K562 (cell line): ENCODE results near the gene DUSP10. TPM values are rescaled to one million over a fixed set of nuclear protein-coding genes. Genes with fewer than 3 reads are reported as not detected.

Source experiments
- CREM ChIP-seq: IDR thresholded peaks from 2 replicates; pipeline ENCODE4 v1.6.1; 2014; ENCODE audit warnings: antibody characterized with exemption, low read depth
- EHMT2 ChIP-seq: fragments of 450-650 bp; IDR thresholded peaks from 2 replicates; pipeline ENCODE4 v1.6.1; 2018; ENCODE audit warnings: antibody characterized with exemption
- ETS2 ChIP-seq: IDR thresholded peaks from 2 replicates; pipeline ENCODE4 v1.6.1; 2016; ENCODE audit warnings: borderline replicate concordance, missing genetic modification characterization, mild to moderate bottlenecking, moderate library complexity, missing compliant biosample characterization; ENCODE audit not compliant: poor library complexity, severe bottlenecking
- ETV1 ChIP-seq: fragments of 450-650 bp; conservative IDR thresholded peaks from 2 replicates; pipeline ENCODE4 v1.6.1; 2016; ENCODE audit warnings: missing genetic modification characterization, control low read depth, low read depth, missing compliant biosample characterization
- FOSL1 ChIP-seq: fragments of 200-800 bp; sonication (Bioruptor generic); conservative IDR thresholded peaks from 2 replicates; pipeline ENCODE4 v1.6.1; 2016; ENCODE audit warnings: missing genetic modification characterization, missing compliant biosample characterization
- HINFP ChIP-seq: fragments of 450-650 bp; conservative IDR thresholded peaks from 2 replicates; pipeline ENCODE4 v1.6.1; 2016; ENCODE audit warnings: missing genetic modification characterization, low read depth, mild to moderate bottlenecking, control low read depth, missing compliant biosample characterization
- KDM1A ChIP-seq, 2 experiments: fragments of 450-650 bp; IDR thresholded peaks; 2 replicates each; pipeline ENCODE4 v1.6.1; 2016; ENCODE audit warnings: mild to moderate bottlenecking in 2 of 2
- MAFF ChIP-seq: IDR thresholded peaks from 2 replicates; pipeline ENCODE4 v1.6.1; 2012; ENCODE audit warnings: low read length, improper control_type of control experiment
- NR4A1 ChIP-seq, 2 experiments: fragments of 250-450 bp in 1 of 2; fragments of 450-650 bp in 1 of 2; sonication (Bioruptor Pico) in 1 of 2; IDR thresholded peaks; 2 replicates each; pipeline versions ENCODE4 v1.4.0 to v1.6.1; 2016 to 2020; ENCODE audit warnings: mild to moderate bottlenecking in 2 of 2, missing compliant biosample characterization in 1 of 2, missing genetic modification characterization in 1 of 2, moderate library complexity in 1 of 2
- PML ChIP-seq: IDR thresholded peaks from 2 replicates; pipeline ENCODE4 v1.6.1; 2012; ENCODE audit warnings: low read length, inconsistent platforms
- RCOR1 ChIP-seq, 2 experiments: IDR thresholded peaks; 2 replicates each; pipeline ENCODE4 v1.6.1; 2012; ENCODE audit warnings: low read depth in 2 of 2, low read length in 2 of 2, borderline replicate concordance in 1 of 2, improper control_type of control experiment in 1 of 2
- RNF2 ChIP-seq: sonication (generic); IDR thresholded peaks from 2 replicates; pipeline ENCODE4 v1.6.1; 2016
- TAF1 ChIP-seq: IDR thresholded peaks from 2 replicates; pipeline ENCODE4 v1.6.1; 2011; ENCODE audit warnings: mild to moderate bottlenecking, low read length, moderate library complexity; ENCODE audit not compliant: insufficient read depth, control insufficient read depth, severe bottlenecking; ENCODE audit errors: extremely low read depth
- TBL1XR1 ChIP-seq, 2 experiments: IDR thresholded peaks; 2 replicates each; pipeline ENCODE4 v1.6.1; 2012; ENCODE audit warnings: improper control_type of control experiment in 2 of 2, low read length in 2 of 2, mild to moderate bottlenecking in 1 of 2
- TEAD4 ChIP-seq, 2 experiments: sonication (generic) in 1 of 2; formaldehyde crosslinking in 1 of 2; IDR thresholded peaks; 2 replicates each; pipeline versions ENCODE4 v1.6.1 to v1.8.0; 2012 to 2022; ENCODE audit warnings: borderline replicate concordance in 1 of 2, inconsistent platforms in 1 of 2, low read length in 1 of 2, mild to moderate bottlenecking in 1 of 2, missing genetic modification reagents in 1 of 2
- ZBTB17 ChIP-seq: fragments of 450-650 bp; formaldehyde crosslinking; IDR thresholded peaks from 2 replicates; pipeline ENCODE4 v1.4.0; 2020; ENCODE audit warnings: mild to moderate bottlenecking
- ZFP36 ChIP-seq: fragments of 150-350 bp; IDR thresholded peaks from 2 replicates; pipeline ENCODE4 v1.6.1; 2018; ENCODE audit warnings: low read length, low read depth; ENCODE audit not compliant: partially characterized antibody
- ZNF175 ChIP-seq: fragments of 200-800 bp; sonication (Bioruptor generic); IDR thresholded peaks from 2 replicates; pipeline ENCODE4 v1.6.1; 2016; ENCODE audit warnings: low read depth, mild to moderate bottlenecking, missing genetic modification characterization, missing compliant biosample characterization
- ZNF23 ChIP-seq: fragments of 250-450 bp; sonication (Bioruptor Pico); IDR thresholded peaks from 2 replicates; pipeline ENCODE4 v1.4.0; 2020; ENCODE audit warnings: mild to moderate bottlenecking
- ZNF780A ChIP-seq: fragments of 250-450 bp; sonication (Bioruptor Pico); IDR thresholded peaks from 2 replicates; pipeline ENCODE4 v1.5.0; 2021; ENCODE audit warnings: mild to moderate bottlenecking
- polyA plus RNA-seq, 8 experiments: library from polyadenylated mRNA; depleted of rRNA in 4 of 8; stranded (reverse) in 5 of 8; unstranded in 3 of 8; fragments of >200 nt; fragmentation: Nextera tagmentation in 2 of 8; fragmentation: Illumina TruSeq in 1 of 8; extraction: Ambion mirVana in 2 of 8; extraction: Trizol in 1 of 8; gene quantifications; 2 replicates each; pipeline versions ENCODE4 v1.2.1 to v1.2.3, GENCODE V29; 2011 to 2014; ENCODE audit warnings: inconsistent platforms in 1 of 8, missing spikeins in 1 of 8
- total RNA-seq, 7 experiments: library from RNA; depleted of rRNA in 6 of 7; stranded (reverse); fragments of >200 nt in 6 of 7; fragmentation: Illumina TruSeq in 2 of 7; extraction: Trizol in 2 of 7; gene quantifications; 2 replicates each; pipeline versions ENCODE4 v1.2.1 to v1.2.3, GENCODE V29; 2011 to 2021; ENCODE audit warnings: low replicate concordance in 1 of 7
- TF ChIP-seq, protein P1 (sequence below): sonication (generic); formaldehyde crosslinking; IDR thresholded peaks from 2 replicates; pipeline ENCODE4 v1.9.0; 2022; ENCODE audit warnings: mild to moderate bottlenecking, missing genetic modification reagents
- TF ChIP-seq, protein P2 (sequence below): fragments of 250-450 bp; sonication (Bioruptor Pico); IDR thresholded peaks from 2 replicates; pipeline ENCODE4 v1.4.0; 2020; ENCODE audit warnings: mild to moderate bottlenecking, moderate library complexity

The DUSP10 gene
- total and polyA plus RNA-seq, 9 of the 15 experiments (the other 6 are each of a cell fraction or from before 2014, with no cell fraction given): 1.7 to 8.3 (median 6.1) TPM

GRCh38 chr1:221716713-221717484 lies 25.0 kb downstream of the DUSP10 start (continued):
- TF ChIP-seq MAFF (no peak), RNF2 (peak; percentile 69), ETS2 (tag) (no peak), TAF1 (no peak), HINFP (peak; percentile 87), TEAD4 (IDR thresholded peaks at IDR 0.05; ENCODE audit: low read length) (peak; percentile 87), TEAD4 (CRISPR knock-in tag; IDR thresholded peaks at IDR 0.05; ENCODE audit: borderline replicate concordance) (no peak), RCOR1 (IDR thresholded peaks at IDR 0.05; ENCODE audit: borderline replicate concordance in 1 of 2, low read depth in 2 of 2, low read length in 2 of 2) (peak in 1 of 2 experiments; percentile 89; a peak in 2 of 4 replicates), NR4A1 (CRISPR knock-in tag; IDR thresholded peaks at IDR 0.05) (no peak), NR4A1 (tag; IDR thresholded peaks at IDR 0.05) (no peak), ZFP36 (no peak), ZBTB17 (CRISPR knock-in tag) (0 out of 2 replicates have a peak, but pooled peaks have one; percentile 15), FOSL1 (tag) (peak; percentile 58; the same call in 1 of the 2 replicates), KDM1A (IDR thresholded peaks at IDR 0.05) (peak in 1 of 2 experiments; percentile 34; a peak in 1 of 4 replicates), PML (peak; percentile 62), ZNF175 (peak; percentile 86; the same call in 1 of the 2 replicates), EHMT2 (peak; percentile 96), ETV1 (peak; percentile 79), ZNF23 (CRISPR knock-in tag) (no peak), TBL1XR1 (IDR thresholded peaks at IDR 0.05; ENCODE audit: low read length in 2 of 2) (peak in 1 of 2 experiments; percentile 75; a peak in 2 of 4 replicates), ZNF780A (CRISPR knock-in tag) (no peak), CREM (0 out of 2 replicates have a peak, but pooled peaks have one; percentile 59)
- TF ChIP-seq, protein P1, sequence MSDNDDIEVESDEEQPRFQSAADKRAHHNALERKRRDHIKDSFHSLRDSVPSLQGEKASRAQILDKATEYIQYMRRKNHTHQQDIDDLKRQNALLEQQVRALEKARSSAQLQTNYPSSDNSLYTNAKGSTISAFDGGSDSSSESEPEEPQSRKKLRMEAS (CRISPR knock-in tag): 0 out of 2 replicates have a peak, but pooled peaks have one; percentile 35
- TF ChIP-seq, protein P2, sequence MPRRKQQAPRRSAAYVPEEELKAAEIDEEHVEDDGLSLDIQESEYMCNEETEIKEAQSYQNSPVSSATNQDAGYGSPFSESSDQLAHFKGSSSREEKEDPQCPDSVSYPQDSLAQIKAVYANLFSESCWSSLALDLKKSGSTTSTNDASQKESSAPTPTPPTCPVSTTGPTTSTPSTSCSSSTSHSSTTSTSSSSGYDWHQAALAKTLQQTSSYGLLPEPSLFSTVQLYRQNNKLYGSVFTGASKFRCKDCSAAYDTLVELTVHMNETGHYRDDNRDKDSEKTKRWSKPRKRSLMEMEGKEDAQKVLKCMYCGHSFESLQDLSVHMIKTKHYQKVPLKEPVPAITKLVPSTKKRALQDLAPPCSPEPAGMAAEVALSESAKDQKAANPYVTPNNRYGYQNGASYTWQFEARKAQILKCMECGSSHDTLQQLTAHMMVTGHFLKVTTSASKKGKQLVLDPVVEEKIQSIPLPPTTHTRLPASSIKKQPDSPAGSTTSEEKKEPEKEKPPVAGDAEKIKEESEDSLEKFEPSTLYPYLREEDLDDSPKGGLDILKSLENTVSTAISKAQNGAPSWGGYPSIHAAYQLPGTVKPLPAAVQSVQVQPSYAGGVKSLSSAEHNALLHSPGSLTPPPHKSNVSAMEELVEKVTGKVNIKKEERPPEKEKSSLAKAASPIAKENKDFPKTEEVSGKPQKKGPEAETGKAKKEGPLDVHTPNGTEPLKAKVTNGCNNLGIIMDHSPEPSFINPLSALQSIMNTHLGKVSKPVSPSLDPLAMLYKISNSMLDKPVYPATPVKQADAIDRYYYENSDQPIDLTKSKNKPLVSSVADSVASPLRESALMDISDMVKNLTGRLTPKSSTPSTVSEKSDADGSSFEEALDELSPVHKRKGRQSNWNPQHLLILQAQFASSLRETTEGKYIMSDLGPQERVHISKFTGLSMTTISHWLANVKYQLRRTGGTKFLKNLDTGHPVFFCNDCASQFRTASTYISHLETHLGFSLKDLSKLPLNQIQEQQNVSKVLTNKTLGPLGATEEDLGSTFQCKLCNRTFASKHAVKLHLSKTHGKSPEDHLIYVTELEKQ: 0 out of 2 replicates have a peak, but pooled peaks have one; percentile 33
